ENCODE data around the gene NTRK3.

DNA sequence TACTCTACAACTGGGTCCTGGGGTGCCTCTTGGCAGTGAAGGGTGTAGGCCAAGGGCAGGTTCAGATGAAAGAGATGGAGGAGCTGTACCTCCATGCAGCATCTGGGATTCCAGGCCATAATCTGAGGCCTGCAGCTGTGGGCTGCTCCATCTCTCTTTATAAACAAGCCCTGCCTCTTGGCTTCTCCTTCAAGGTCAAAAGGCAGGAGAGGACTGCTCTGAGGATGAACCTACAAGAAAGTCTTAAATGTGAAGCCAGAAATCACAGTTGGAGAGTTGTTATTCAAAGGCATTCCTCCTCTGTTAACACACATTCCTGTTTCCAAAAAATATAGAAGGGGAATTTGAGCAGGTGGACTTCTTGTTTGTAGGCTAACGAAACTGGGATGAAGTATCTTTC is 355.5 kb downstream of the NTRK3 start:
- TF ChIP-seq CTCF (optimal IDR thresholded peaks at IDR 0.05 in 1 of 3, IDR thresholded peaks at IDR 0.05 in 1 of 3, conservative IDR thresholded peaks at IDR 0.05 in 1 of 3; ENCODE audit: extremely low read depth in 1 of 3, insufficient read depth in 2 of 3, low read length in 3 of 3) (no peak), EZH2 (IDR thresholded peaks at IDR 0.05; ENCODE audit: low read length) (no peak)
